ENCODE data around the gene ATPAF2. TPM values are rescaled to one million over a fixed set of nuclear protein-coding genes. Genes with fewer than 3 reads are reported as not detected.

Gene ATPAF2
- total and polyA plus RNA-seq, 4 donors, result 12.9 to 20.1 (median 16.8) TPM

DNA sequence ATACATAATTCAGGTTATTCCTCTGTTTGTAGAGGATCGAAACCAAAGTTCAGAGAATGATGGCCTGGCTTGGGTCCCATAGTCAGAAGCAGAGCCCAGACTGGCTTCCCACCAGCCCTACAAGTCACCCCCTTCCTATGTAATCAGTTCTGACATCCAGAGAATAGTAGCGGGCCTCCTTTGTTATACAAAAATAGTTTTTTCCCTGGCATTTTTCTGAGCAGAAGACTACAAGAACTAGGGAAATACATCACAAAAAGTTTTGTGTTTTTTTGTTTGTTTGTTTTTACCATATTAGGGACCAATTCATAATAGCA is 19.2 kb downstream of the ATPAF2 start (continued):
- TF ChIP-seq, protein P1, sequence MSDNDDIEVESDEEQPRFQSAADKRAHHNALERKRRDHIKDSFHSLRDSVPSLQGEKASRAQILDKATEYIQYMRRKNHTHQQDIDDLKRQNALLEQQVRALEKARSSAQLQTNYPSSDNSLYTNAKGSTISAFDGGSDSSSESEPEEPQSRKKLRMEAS (IDR thresholded peaks at IDR 0.05), result no peak
- TF ChIP-seq JUND (IDR thresholded peaks at IDR 0.05) (no peak), HNF4A (conservative IDR thresholded peaks at IDR 0.05) (no peak), RAD21 (IDR thresholded peaks at IDR 0.05) (no peak), FOXA2 (IDR thresholded peaks at IDR 0.05) (no peak), YY1 (IDR thresholded peaks at IDR 0.05) (no peak), SP1 (IDR thresholded peaks at IDR 0.05) (no peak), FOXA1 (IDR thresholded peaks at IDR 0.05) (no peak), NR2F2 (IDR thresholded peaks at IDR 0.05) (no peak), TAF1 (conservative IDR thresholded peaks at IDR 0.05) (no peak), GABPA (IDR thresholded peaks at IDR 0.05 in 1 of 2, conservative IDR thresholded peaks at IDR 0.05 in 1 of 2) (no peak)
- TF ChIP-seq, protein P2, sequence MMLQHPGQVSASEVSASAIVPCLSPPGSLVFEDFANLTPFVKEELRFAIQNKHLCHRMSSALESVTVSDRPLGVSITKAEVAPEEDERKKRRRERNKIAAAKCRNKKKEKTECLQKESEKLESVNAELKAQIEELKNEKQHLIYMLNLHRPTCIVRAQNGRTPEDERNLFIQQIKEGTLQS (IDR thresholded peaks at IDR 0.05), result no peak

DNA sequence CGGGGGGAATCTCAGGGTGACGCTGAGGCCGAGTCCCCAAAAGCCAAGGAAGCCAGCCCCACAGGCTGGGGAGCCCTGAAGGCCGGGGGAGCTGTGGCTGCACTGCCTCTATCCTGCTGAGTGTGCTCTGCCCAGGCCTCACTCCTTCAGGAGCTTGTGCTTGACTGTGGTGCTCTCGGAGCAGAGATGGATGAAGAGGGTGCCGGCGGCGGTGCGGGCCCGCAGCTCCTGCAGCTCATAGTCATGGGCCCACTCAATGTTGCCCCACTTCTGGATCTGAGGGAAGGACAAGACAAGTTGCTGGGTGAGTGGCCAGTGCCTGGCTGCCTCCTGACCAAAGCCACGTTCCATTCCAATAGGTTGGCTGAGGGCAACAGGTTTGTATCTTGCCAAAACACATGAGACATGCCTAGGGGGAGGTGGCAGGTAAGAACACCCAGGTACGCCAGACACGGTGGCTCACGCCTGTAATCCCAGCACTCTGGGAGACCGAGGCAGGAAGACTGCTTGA is 20.5 kb downstream of the ATPAF2 start:
- Histone ChIP-seq H3K36me3 (ENCODE audit: control insufficient read depth in 4 of 4, insufficient read depth in 3 of 4, low read depth in 1 of 4, low read length in 3 of 4) (peaks cover 2 to 16% (median 8%) of the 10 kb centered on the region in 4 donors), H3K9me3 (ENCODE audit: control insufficient read depth in 4 of 4, low read length in 3 of 4) (no peaks in the 10 kb centered on the region), H3K4me3 (ENCODE audit: low read depth in 1 of 3, low read length in 3 of 3) (no peak overlapping the region), H3K4me1 (ENCODE audit: control insufficient read depth in 4 of 4, insufficient read depth in 4 of 4, low read length in 3 of 4) (peaks cover 13 to 21% (median 17%) of the 10 kb centered on the region in 4 donors), H3K9ac (ENCODE audit: low read depth in 1 of 2, low read length in 2 of 2) (no peak overlapping the region), H3K27me3 (ENCODE audit: control insufficient read depth in 4 of 4, insufficient read depth in 4 of 4, low read length in 3 of 4) (no peaks in the 10 kb centered on the region), H3K27ac (ENCODE audit: low read depth in 1 of 2, low read length in 2 of 2) (peak overlapping the region; percentile 21 to 48)
- no peak for DNase-seq (ENCODE audit: low spot score)
- WGBS, result 75% methylated on average over 15 of the region's 15 CpGs
- TF ChIP-seq, protein P1 (IDR thresholded peaks at IDR 0.05), result no peak
- TF ChIP-seq HNF4G (IDR thresholded peaks at IDR 0.05) (no peak), JUND (IDR thresholded peaks at IDR 0.05) (no peak), EGR1 (IDR thresholded peaks at IDR 0.05; ENCODE audit: low read depth in 2 of 2) (no peak), RAD21 (IDR thresholded peaks at IDR 0.05) (no peak), FOXA1 (IDR thresholded peaks at IDR 0.05) (no peak), SP1 (IDR thresholded peaks at IDR 0.05) (no peak), FOXA2 (IDR thresholded peaks at IDR 0.05) (no peak), GABPA (IDR thresholded peaks at IDR 0.05 in 1 of 2, conservative IDR thresholded peaks at IDR 0.05 in 1 of 2) (no peak)
- TF ChIP-seq, protein P3, sequence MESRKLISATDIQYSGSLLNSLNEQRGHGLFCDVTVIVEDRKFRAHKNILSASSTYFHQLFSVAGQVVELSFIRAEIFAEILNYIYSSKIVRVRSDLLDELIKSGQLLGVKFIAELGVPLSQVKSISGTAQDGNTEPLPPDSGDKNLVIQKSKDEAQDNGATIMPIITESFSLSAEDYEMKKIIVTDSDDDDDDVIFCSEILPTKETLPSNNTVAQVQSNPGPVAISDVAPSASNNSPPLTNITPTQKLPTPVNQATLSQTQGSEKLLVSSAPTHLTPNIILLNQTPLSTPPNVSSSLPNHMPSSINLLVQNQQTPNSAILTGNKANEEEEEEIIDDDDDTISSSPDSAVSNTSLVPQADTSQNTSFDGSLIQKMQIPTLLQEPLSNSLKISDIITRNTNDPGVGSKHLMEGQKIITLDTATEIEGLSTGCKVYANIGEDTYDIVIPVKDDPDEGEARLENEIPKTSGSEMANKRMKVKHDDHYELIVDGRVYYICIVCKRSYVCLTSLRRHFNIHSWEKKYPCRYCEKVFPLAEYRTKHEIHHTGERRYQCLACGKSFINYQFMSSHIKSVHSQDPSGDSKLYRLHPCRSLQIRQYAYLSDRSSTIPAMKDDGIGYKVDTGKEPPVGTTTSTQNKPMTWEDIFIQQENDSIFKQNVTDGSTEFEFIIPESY (IDR thresholded peaks at IDR 0.05), result no peak

DNA sequence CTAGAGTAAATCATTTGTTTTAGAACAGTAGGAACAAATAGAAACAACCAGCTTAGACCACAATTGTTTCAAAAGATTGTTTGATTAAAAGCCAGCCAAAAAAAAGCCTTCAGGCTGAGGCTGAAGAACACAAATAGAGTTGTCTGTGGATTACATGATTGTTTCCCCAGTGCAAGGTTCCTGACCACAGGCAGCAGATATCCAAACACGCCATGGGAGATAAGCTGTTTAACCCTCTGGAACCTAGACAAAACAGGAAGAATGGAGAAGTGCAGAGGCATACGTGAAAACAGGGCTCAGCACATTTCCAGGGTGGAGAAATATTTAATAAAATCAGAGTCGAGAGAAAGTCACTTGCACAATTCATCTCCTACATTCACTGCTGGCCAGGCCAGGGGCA is 21.0 kb downstream of the ATPAF2 start:
- no peak overlapping the region for H3K9ac ChIP-seq (ENCODE audit: low read depth in 1 of 2, low read length in 2 of 2)
- peaks cover 13 to 21% (median 17%) of the 10 kb centered on the region in 4 donors for H3K4me1 ChIP-seq (ENCODE audit: control insufficient read depth in 4 of 4, insufficient read depth in 4 of 4, low read length in 3 of 4)
- no peaks in the 10 kb centered on the region for H3K9me3 ChIP-seq (ENCODE audit: control insufficient read depth in 4 of 4, low read length in 3 of 4)
- WGBS, result 23% methylated on average over 3 of the region's 3 CpGs
- H3K27me3 ChIP-seq (ENCODE audit: control insufficient read depth in 4 of 4, insufficient read depth in 4 of 4, low read length in 3 of 4), result no peaks in the 10 kb centered on the region
- peaks cover 2 to 16% (median 7%) of the 10 kb centered on the region in 4 donors for H3K36me3 ChIP-seq (ENCODE audit: control insufficient read depth in 4 of 4, insufficient read depth in 3 of 4, low read depth in 1 of 4, low read length in 3 of 4)
- peak overlapping the region; percentile 21 to 48 for H3K27ac ChIP-seq (ENCODE audit: low read depth in 1 of 2, low read length in 2 of 2)
- no peak for DNase-seq (ENCODE audit: low spot score)
- H3K4me3 ChIP-seq (ENCODE audit: low read depth in 1 of 3, low read length in 3 of 3), result no peak overlapping the region
- TF ChIP-seq FOXA1 (IDR thresholded peaks at IDR 0.05) (peak; percentile 38), YY1 (IDR thresholded peaks at IDR 0.05) (peak; percentile 72), EGR1 (IDR thresholded peaks at IDR 0.05; ENCODE audit: low read depth in 2 of 2) (peak in 1 of 2 donors; percentile 39), SP1 (IDR thresholded peaks at IDR 0.05) (peak; percentile 75), TAF1 (conservative IDR thresholded peaks at IDR 0.05) (no peak), NR2F2 (IDR thresholded peaks at IDR 0.05) (no peak), RAD21 (IDR thresholded peaks at IDR 0.05) (peak; percentile 26 to 40), HNF4A (conservative IDR thresholded peaks at IDR 0.05) (peak; percentile 66 to 76), FOXA2 (IDR thresholded peaks at IDR 0.05) (no peak), HNF4G (IDR thresholded peaks at IDR 0.05) (no peak)
- TF ChIP-seq, protein P3 (IDR thresholded peaks at IDR 0.05), result peak; percentile 56
- TF ChIP-seq, protein P2 (IDR thresholded peaks at IDR 0.05), result no peak
- TF ChIP-seq, protein P1 (IDR thresholded peaks at IDR 0.05), result peak; percentile 73
- TF ChIP-seq, protein P4, sequence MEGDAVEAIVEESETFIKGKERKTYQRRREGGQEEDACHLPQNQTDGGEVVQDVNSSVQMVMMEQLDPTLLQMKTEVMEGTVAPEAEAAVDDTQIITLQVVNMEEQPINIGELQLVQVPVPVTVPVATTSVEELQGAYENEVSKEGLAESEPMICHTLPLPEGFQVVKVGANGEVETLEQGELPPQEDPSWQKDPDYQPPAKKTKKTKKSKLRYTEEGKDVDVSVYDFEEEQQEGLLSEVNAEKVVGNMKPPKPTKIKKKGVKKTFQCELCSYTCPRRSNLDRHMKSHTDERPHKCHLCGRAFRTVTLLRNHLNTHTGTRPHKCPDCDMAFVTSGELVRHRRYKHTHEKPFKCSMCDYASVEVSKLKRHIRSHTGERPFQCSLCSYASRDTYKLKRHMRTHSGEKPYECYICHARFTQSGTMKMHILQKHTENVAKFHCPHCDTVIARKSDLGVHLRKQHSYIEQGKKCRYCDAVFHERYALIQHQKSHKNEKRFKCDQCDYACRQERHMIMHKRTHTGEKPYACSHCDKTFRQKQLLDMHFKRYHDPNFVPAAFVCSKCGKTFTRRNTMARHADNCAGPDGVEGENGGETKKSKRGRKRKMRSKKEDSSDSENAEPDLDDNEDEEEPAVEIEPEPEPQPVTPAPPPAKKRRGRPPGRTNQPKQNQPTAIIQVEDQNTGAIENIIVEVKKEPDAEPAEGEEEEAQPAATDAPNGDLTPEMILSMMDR (IDR thresholded peaks at IDR 0.05; ENCODE audit: low read depth, low read length, missing input control), result no peak
- TF ChIP-seq, protein P5, sequence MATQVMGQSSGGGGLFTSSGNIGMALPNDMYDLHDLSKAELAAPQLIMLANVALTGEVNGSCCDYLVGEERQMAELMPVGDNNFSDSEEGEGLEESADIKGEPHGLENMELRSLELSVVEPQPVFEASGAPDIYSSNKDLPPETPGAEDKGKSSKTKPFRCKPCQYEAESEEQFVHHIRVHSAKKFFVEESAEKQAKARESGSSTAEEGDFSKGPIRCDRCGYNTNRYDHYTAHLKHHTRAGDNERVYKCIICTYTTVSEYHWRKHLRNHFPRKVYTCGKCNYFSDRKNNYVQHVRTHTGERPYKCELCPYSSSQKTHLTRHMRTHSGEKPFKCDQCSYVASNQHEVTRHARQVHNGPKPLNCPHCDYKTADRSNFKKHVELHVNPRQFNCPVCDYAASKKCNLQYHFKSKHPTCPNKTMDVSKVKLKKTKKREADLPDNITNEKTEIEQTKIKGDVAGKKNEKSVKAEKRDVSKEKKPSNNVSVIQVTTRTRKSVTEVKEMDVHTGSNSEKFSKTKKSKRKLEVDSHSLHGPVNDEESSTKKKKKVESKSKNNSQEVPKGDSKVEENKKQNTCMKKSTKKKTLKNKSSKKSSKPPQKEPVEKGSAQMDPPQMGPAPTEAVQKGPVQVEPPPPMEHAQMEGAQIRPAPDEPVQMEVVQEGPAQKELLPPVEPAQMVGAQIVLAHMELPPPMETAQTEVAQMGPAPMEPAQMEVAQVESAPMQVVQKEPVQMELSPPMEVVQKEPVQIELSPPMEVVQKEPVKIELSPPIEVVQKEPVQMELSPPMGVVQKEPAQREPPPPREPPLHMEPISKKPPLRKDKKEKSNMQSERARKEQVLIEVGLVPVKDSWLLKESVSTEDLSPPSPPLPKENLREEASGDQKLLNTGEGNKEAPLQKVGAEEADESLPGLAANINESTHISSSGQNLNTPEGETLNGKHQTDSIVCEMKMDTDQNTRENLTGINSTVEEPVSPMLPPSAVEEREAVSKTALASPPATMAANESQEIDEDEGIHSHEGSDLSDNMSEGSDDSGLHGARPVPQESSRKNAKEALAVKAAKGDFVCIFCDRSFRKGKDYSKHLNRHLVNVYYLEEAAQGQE (IDR thresholded peaks at IDR 0.05), result peak; percentile 50
